Stomach (tissue), 9 donors: ENCODE data around the gene KCNH1. TPM values are rescaled to one million over a fixed set of nuclear protein-coding genes. Genes with fewer than 3 reads are reported as not detected.
"Not testable (repeated sequence)": the region's sequence is repeated elsewhere in the genome, so short reads cannot be mapped to it uniquely, and the experiment has no call there.

Source experiments
- DNase-seq, 2 donors: peaks; one replicate each; pipeline versions ENCODE4 v3.0.0 to v3.0.0-alpha.2; 2013 to 2019
- H3K27ac ChIP-seq, 5 donors: fragments of 200-600 bp in 4 of 5; sonication (generic) in 4 of 5; one replicate each; pipeline ENCODE4 v1.5.1; 2013 to 2019; ENCODE audit warnings: mild to moderate bottlenecking in 1 of 5, moderate library complexity in 1 of 5
- H3K27me3 ChIP-seq, 3 donors: fragments of 200-600 bp; sonication (generic); one replicate each; pipeline ENCODE4 v1.5.1; 2017 to 2019; ENCODE audit warnings: mixed run types in 1 of 3
- H3K36me3 ChIP-seq, 4 donors: fragments of 200-600 bp; sonication (generic); 1 replicate in 3 of 4; 2 replicates in 1 of 4; pipeline ENCODE4 v1.5.1; 2016 to 2019
- H3K4me1 ChIP-seq, 4 donors: fragments of 200-600 bp; sonication (generic); one replicate each; pipeline ENCODE4 v1.5.1; 2016 to 2019
- H3K4me3 ChIP-seq, 4 donors: fragments of 200-600 bp; sonication (generic) in 3 of 4; one replicate each; pipeline ENCODE4 v1.5.1; 2016 to 2019; ENCODE audit warnings: mild to moderate bottlenecking in 1 of 4
- H3K9me3 ChIP-seq, 4 donors: fragments of 200-600 bp; sonication (generic); one replicate each; pipeline ENCODE4 v1.5.1; 2016 to 2019
- EP300 ChIP-seq: sonication (generic); formaldehyde crosslinking; IDR thresholded peaks from one replicate; pipeline ENCODE4 v1.6.1; 2017; ENCODE audit warnings: antibody characterized with exemption
- POLR2A ChIP-seq, 4 donors: fragments of 450-650 bp; IDR thresholded peaks; one replicate each; pipeline ENCODE4 v1.6.1; 2016; ENCODE audit warnings: antibody characterized with exemption in 4 of 4, control low read depth in 2 of 4, mild to moderate bottlenecking in 1 of 4, moderate library complexity in 1 of 4
- POLR2AphosphoS5 ChIP-seq, 3 donors: sonication (generic); formaldehyde crosslinking; IDR thresholded peaks; one replicate each; pipeline ENCODE4 v1.6.1; 2016; ENCODE audit warnings: antibody characterized with exemption in 3 of 3
- WGBS, 5 donors: extraction: QIAGEN DNeasy Blood & Tissue Kit in 3 of 5; methylation state at CpG; one replicate each; pipeline versions ENCODE4 v1.1.5 to v1.1.7; 2013 to 2018; 5-methylcytosine and 5-hydroxymethylcytosine counted together
- intact Hi-C: fragments of 100-400 bp; cut with DNase I; formaldehyde crosslinking; loops from one replicate; pipeline ENCODE4 v1.15.1; 2023; ENCODE audit warnings: low total_unique reads
- polyA plus RNA-seq, 3 donors: library from polyadenylated mRNA; stranded (reverse); fragments of 200-250 nt; gene quantifications; one replicate each; pipeline ENCODE4 v1.2.3, GENCODE V29; 2013
- total RNA-seq, 5 donors: library from RNA; depleted of rRNA; stranded (reverse); fragments of >200 nt; gene quantifications; one replicate each; pipeline versions ENCODE4 v1.1.0 to v1.2.3, GENCODE V29; 2014 to 2016
- TF ChIP-seq, protein P1 (sequence below), 7 experiments: fragments of 450-650 bp in 4 of 7; fragments of 200-600 bp in 3 of 7; sonication (generic) in 3 of 7; IDR thresholded peaks; one replicate each; pipeline ENCODE4 v1.5.1; 2016 to 2019; ENCODE audit warnings: antibody characterized with exemption in 7 of 7, control low read depth in 2 of 7, mild to moderate bottlenecking in 1 of 7
- donor health status: healthy with polysubstance abuse.
- donor health status: Bipolar disorder and iron deficiency.
- donor health status: healthy.

KCNH1 gene
- total and polyA plus RNA-seq, 8 donors, result 0.10 to 6.8 (median 3.2) TPM; not detected in 1

DNA sequence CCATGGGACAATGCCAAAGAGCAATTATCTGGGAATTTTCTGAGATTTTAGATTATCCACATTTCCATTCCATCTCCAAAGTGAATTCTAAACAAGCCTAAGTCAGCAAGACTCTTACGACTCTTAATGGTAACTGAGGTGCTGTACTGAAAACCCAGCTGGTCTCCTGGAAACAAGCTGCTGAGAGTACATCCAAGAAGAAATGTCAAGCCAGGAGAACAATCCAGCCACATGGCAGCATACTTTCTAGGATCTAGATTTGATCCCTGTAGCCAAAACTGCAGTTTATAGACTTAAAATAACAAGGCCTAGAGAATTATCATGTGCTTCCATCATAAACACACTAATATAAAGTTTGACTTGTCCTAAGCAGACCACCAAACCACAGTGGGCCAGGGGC, 45.8 kb downstream of the KCNH1 start:
- WGBS, 5 donors, result 50 to 87% (median 72%) methylated on average over 1 of the region's 1 CpG

DNA sequence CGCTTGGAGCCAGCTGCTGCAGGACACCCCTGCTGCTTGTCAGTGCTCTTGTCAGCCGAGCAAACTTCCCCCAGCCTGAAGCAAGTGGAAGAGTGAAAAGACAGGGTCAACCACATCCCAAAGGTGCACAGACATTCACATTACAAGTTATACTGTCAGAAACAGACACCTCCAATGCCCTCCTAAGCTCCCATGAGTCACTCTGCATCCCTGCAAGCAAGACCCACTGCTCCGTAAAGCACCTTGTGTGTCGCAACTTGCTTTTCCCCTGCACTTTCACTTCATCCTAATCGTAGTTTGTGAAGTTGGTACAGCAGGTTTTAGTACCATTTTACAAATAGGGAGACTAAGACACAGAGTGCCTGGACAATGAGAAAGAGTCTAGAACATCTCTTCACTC, 51.1 kb downstream of the KCNH1 start:
- Histone ChIP-seq H3K27me3 (no peaks in the 10 kb centered on the region), H3K4me3 (no peak overlapping the region), H3K4me1 (no peaks in the 10 kb centered on the region), H3K27ac (no peak overlapping the region), H3K9me3 (no peaks in the 10 kb centered on the region), H3K36me3 (no peaks in the 10 kb centered on the region)
- intact Hi-C loops, result no loop called here
- DNase-seq, result no peak
- WGBS, 5 donors, result 65 to 70% (median 69%) methylated on average over 5 of the region's 5 CpGs
- TF ChIP-seq EP300 (no peak), POLR2AphosphoS5 (IDR thresholded peaks at IDR 0.05) (no peak), POLR2A (IDR thresholded peaks at IDR 0.05) (no peak)
- TF ChIP-seq, protein P1, sequence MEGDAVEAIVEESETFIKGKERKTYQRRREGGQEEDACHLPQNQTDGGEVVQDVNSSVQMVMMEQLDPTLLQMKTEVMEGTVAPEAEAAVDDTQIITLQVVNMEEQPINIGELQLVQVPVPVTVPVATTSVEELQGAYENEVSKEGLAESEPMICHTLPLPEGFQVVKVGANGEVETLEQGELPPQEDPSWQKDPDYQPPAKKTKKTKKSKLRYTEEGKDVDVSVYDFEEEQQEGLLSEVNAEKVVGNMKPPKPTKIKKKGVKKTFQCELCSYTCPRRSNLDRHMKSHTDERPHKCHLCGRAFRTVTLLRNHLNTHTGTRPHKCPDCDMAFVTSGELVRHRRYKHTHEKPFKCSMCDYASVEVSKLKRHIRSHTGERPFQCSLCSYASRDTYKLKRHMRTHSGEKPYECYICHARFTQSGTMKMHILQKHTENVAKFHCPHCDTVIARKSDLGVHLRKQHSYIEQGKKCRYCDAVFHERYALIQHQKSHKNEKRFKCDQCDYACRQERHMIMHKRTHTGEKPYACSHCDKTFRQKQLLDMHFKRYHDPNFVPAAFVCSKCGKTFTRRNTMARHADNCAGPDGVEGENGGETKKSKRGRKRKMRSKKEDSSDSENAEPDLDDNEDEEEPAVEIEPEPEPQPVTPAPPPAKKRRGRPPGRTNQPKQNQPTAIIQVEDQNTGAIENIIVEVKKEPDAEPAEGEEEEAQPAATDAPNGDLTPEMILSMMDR (IDR thresholded peaks at IDR 0.05), result no peak

More for the DNA sequence above, 45.8 kb downstream of the KCNH1 start:
- H3K4me1 ChIP-seq, result no peaks in the 10 kb centered on the region
- no peak for DNase-seq
- H3K27ac ChIP-seq, result no peak overlapping the region
- intact Hi-C loops, result no loop called here
- no peaks in the 10 kb centered on the region for H3K36me3 ChIP-seq
- no peaks in the 10 kb centered on the region for H3K9me3 ChIP-seq
- no peak overlapping the region for H3K4me3 ChIP-seq
- no peaks in the 10 kb centered on the region for H3K27me3 ChIP-seq
- TF ChIP-seq POLR2AphosphoS5 (IDR thresholded peaks at IDR 0.05), result no peak
- TF ChIP-seq POLR2A (IDR thresholded peaks at IDR 0.05), result no peak
- TF ChIP-seq, protein P1 (IDR thresholded peaks at IDR 0.05), result no peak
- TF ChIP-seq EP300, result no peak

DNA sequence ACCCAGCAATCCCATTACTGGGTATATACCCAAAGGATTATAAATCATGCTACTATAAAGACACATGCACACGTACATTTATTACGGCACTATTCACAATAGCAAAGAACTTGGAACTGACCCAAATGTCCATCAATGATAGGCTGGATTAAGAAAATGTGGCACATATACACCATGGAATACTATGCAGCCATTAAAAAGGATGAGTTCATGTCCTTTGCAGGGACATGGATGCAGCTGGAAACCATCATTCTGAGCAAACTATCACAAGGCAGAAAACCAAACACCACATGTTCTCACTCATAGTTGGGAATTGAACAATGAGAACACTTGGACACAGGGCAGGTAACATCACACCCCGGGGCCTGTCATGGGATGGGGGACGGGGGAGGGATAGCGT, 52.5 kb downstream of the KCNH1 start:
- H3K4me3 ChIP-seq, H3K27me3 ChIP-seq, DNase-seq, H3K36me3 ChIP-seq, H3K27ac ChIP-seq, H3K4me1 ChIP-seq, intact Hi-C loops, H3K9me3 ChIP-seq: not testable (repeated sequence)
- 85 to 98% (median 96%) methylated on average over 5 of the region's 5 CpGs for WGBS, 5 donors

DNA sequence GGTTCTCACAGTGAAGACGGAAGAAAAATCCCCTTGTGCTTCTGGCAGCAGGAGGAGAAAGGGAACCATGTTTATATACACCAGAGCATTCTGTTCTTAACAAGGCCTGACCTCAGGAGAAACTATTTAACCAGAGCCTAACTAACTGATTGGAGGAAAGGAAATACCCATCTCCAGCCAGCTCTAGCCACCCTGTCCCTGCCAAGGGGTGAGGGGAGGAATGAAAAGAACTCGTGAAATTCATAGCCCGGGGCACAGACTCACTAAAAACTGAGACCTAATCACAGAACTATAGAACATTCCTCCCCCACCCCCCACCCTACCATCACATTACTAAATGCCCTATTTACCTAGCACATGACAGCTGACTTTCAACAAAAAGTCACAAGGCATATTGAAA, 65.0 kb downstream of the KCNH1 start:
- TF ChIP-seq, protein P1 (IDR thresholded peaks at IDR 0.05), result no peak
- TF ChIP-seq POLR2A (IDR thresholded peaks at IDR 0.05) (no peak), EP300 (no peak), POLR2AphosphoS5 (IDR thresholded peaks at IDR 0.05) (no peak)
- Histone ChIP-seq H3K4me3 (no peak overlapping the region), H3K4me1 (no peaks in the 10 kb centered on the region), H3K27me3 (no peaks in the 10 kb centered on the region), H3K36me3 (no peaks in the 10 kb centered on the region), H3K9me3 (peaks cover 0 to 3% (median 0%) of the 10 kb centered on the region in 4 donors), H3K27ac (no peak overlapping the region)
- intact Hi-C loops, result no loop called here
- DNase-seq, result no peak
- WGBS, 5 donors, result 68 to 75% (median 70%) methylated on average over 3 of the region's 3 CpGs

DNA sequence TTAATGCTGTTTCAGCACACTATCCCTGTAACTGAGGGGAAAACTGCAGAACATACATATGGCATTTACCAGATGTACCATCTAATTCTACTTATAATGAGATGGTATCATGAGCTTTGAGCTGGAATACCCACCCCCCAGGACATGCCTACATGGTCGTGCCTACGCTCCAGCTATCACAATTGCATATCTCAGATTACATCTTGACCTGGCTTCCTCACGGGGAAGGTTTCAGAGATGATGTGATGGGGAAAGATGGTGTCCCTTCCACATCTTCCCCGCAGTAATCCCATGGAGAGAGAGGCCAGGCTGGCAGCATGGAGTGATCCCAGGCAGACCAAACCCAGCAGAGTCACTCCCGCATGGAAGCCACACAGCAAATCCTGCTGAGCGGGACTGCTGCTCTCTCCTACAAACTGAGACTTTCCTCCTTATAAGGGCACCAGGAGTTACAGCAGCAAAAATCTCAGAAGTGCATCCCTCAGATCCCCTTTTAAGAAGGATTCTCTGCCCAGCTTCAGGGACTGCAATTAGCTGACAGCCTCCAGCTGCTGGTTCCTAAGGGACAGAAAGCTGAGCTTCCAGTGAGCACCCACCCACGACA, 67.1 kb downstream of the KCNH1 start:
- Histone ChIP-seq H3K4me3 (no peak overlapping the region), H3K36me3 (no peaks in the 10 kb centered on the region), H3K27ac (no peak overlapping the region), H3K27me3 (no peaks in the 10 kb centered on the region), H3K9me3 (peaks cover 0 to 4% (median under 1%) of the 10 kb centered on the region in 4 donors), H3K4me1 (no peaks in the 10 kb centered on the region)
- 72 to 79% (median 75%) methylated on average over 7 of the region's 7 CpGs for WGBS, 5 donors
- no peak for DNase-seq
- TF ChIP-seq POLR2A (IDR thresholded peaks at IDR 0.05) (no peak), EP300 (no peak), POLR2AphosphoS5 (IDR thresholded peaks at IDR 0.05) (no peak)
- TF ChIP-seq, protein P1 (IDR thresholded peaks at IDR 0.05), result no peak
- intact Hi-C loops, result no loop called here

DNA sequence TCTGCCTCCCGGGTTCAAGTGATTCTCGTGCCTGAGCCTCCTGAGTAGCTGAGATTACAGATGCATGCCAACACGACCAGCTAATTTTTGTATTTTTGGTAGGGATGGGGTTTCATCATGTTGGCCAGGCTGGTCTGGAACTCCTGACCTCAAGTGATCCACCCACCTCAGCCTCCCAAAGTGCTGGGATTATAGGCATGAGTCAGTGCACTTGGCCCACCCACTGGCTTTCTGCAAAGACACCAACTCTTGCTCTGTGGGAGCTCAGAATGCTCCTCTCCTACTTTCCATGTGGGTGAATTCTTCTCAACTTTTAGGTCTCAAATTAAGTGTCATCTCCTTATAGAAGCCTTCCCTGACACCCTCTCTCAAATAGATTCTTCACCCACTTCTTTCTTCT, 92.1 kb downstream of the KCNH1 start:
- H3K9me3 ChIP-seq, H3K27ac ChIP-seq, intact Hi-C loops, DNase-seq, H3K27me3 ChIP-seq, H3K4me1 ChIP-seq, H3K4me3 ChIP-seq, H3K36me3 ChIP-seq: not testable (repeated sequence)
- 44 to 65% (median 56%) methylated on average over 3 of the region's 3 CpGs for WGBS, 5 donors
